OCI-LY3 (cell line): ENCODE data around the gene HCK.

Source experiments
- EZH2phosphoT487 ChIP-seq: fragments of 200-600 bp; shearing (Covaris generic); IDR thresholded peaks from 2 replicates; pipeline ENCODE4 v1.6.1; 2018; ENCODE audit warnings: antibody characterized with exemption, mixed run types, low read depth
- TF ChIP-seq, protein P1 (sequence below): fragments of 200-600, 300-600 bp; sonication (generic); IDR thresholded peaks from 2 replicates; pipeline ENCODE4 v1.5.1; 2014; ENCODE audit warnings: antibody characterized with exemption, low read length, low read depth

DNA sequence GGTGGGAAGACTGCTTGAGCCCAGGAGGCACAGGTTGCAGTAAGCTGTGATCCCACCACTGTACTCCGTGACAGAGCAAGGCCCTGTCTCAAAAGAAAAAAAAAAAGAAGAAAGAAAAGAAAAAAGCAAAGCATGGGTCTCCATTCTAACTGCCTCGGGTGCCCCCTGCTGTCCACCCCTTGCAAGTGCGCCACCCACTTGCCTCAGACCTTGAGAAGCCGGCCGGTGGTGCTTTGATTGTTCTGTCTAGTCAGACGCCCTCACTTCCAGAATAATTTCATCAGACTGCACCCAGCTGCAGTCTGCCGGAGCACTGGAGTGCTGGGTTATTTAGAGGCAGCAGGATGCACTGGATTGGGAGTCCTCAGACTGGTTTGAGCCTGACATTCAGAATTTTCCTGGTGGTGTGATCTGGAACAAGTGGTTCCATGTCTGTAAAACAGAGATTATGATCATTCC, 39.9 kb downstream of the HCK start:
- TF ChIP-seq, protein P1, sequence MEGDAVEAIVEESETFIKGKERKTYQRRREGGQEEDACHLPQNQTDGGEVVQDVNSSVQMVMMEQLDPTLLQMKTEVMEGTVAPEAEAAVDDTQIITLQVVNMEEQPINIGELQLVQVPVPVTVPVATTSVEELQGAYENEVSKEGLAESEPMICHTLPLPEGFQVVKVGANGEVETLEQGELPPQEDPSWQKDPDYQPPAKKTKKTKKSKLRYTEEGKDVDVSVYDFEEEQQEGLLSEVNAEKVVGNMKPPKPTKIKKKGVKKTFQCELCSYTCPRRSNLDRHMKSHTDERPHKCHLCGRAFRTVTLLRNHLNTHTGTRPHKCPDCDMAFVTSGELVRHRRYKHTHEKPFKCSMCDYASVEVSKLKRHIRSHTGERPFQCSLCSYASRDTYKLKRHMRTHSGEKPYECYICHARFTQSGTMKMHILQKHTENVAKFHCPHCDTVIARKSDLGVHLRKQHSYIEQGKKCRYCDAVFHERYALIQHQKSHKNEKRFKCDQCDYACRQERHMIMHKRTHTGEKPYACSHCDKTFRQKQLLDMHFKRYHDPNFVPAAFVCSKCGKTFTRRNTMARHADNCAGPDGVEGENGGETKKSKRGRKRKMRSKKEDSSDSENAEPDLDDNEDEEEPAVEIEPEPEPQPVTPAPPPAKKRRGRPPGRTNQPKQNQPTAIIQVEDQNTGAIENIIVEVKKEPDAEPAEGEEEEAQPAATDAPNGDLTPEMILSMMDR = peak; percentile 98
- TF ChIP-seq EZH2phosphoT487 = no peak
